WTC11 (cell line): ENCODE results near the gene NFIA. TPM values are rescaled to one million over a fixed set of nuclear protein-coding genes. Genes with fewer than 3 reads are reported as not detected.
A peak's percentile ranks its signal among the peaks of the same experiment; 100 is the strongest.

Source experiments
- ATAC-seq: fragments of 200-7000 bp; cut with Tn5 transposase; 2 replicates; pipeline ENCODE4 v1.10.0; 2021; ENCODE audit warnings: mild to moderate bottlenecking, moderate library complexity
- CTCF ChIA-PET: fragments of 300-600 bp; sonication (Branson Sonifier 250); formaldehyde crosslinking; loops from one replicate; lab custom pipeline; 2021; ENCODE audit warnings: antibody characterized with exemption; lab: Charles Lee
- POLR2A ChIA-PET: fragments of 350-600 bp; sonication (Branson Sonifier 250); formaldehyde crosslinking; loops from one replicate; lab custom pipeline; 2021; ENCODE audit warnings: antibody characterized with exemption; lab: Charles Lee
- DNase-seq: peaks from one replicate; pipeline ENCODE4 v3.0.0; 2021; ENCODE audit warnings: low spot score
- H3K27ac Mint-ChIP-seq: 2 replicates; pipeline ENCODE4 v1.8.0; 2021; ENCODE audit warnings: mixed read lengths
- H3K27me3 Mint-ChIP-seq: 2 replicates; pipeline ENCODE4 v1.8.0; 2021; ENCODE audit warnings: low read depth, mild to moderate bottlenecking, moderate library complexity, mixed read lengths
- H3K36me3 Mint-ChIP-seq: 2 replicates; pipeline ENCODE4 v1.8.0; 2021; ENCODE audit warnings: mixed read lengths
- H3K4me1 Mint-ChIP-seq: 2 replicates; pipeline ENCODE4 v1.8.0; 2022; ENCODE audit warnings: mixed read lengths
- H3K4me3 Mint-ChIP-seq: 2 replicates; pipeline ENCODE4 v1.8.0; 2021; ENCODE audit warnings: mild to moderate bottlenecking, moderate library complexity, mixed read lengths
- H3K9me3 Mint-ChIP-seq: 2 replicates; pipeline ENCODE4 v1.8.0; 2021; ENCODE audit warnings: mixed read lengths
- ATF1 ChIP-seq: sonication (generic); formaldehyde crosslinking; IDR thresholded peaks from 2 replicates; pipeline ENCODE4 v1.8.1; 2023; ENCODE audit warnings: mild to moderate bottlenecking, moderate library complexity, missing genetic modification reagents
- CBFB ChIP-seq: sonication (generic); formaldehyde crosslinking; IDR thresholded peaks from 2 replicates; pipeline ENCODE4 v1.8.1; 2022; ENCODE audit warnings: mild to moderate bottlenecking, low read depth, missing genetic modification reagents
- CREM ChIP-seq: sonication (generic); formaldehyde crosslinking; IDR thresholded peaks from 2 replicates; pipeline ENCODE4 v1.8.1; 2022; ENCODE audit warnings: mild to moderate bottlenecking, missing genetic modification reagents, moderate library complexity
- GABPB1 ChIP-seq: sonication (generic); formaldehyde crosslinking; IDR thresholded peaks from 2 replicates; pipeline ENCODE4 v1.8.1; 2023; ENCODE audit warnings: mild to moderate bottlenecking, missing genetic modification reagents
- HMGA2 ChIP-seq: fragments of 250-450 bp; sonication (Bioruptor Pico); IDR thresholded peaks from 2 replicates; pipeline ENCODE4 v1.4.0; 2021; ENCODE audit warnings: mild to moderate bottlenecking, moderate library complexity
- MXD4 ChIP-seq: fragments of 250-450 bp; sonication (Bioruptor Pico); IDR thresholded peaks from 2 replicates; pipeline ENCODE4 v1.8.0; 2021; ENCODE audit warnings: mild to moderate bottlenecking, moderate library complexity, borderline replicate concordance
- NFATC4 ChIP-seq: fragments of 250-450 bp; sonication (Bioruptor Pico); IDR thresholded peaks from 2 replicates; pipeline ENCODE4 v1.9.0; 2021; ENCODE audit warnings: mild to moderate bottlenecking
- NFE2L1 ChIP-seq: sonication (generic); formaldehyde crosslinking; IDR thresholded peaks from 2 replicates; pipeline ENCODE4 v1.8.1; 2023; ENCODE audit warnings: missing genetic modification reagents
- NFYB ChIP-seq: sonication (generic); formaldehyde crosslinking; conservative IDR thresholded peaks from 2 replicates; pipeline ENCODE4 v1.8.0; 2022; ENCODE audit warnings: low read depth, missing genetic modification reagents
- NR3C1 ChIP-seq: sonication (generic); formaldehyde crosslinking; conservative IDR thresholded peaks from 2 replicates; pipeline ENCODE4 v1.8.1; 2023; ENCODE audit warnings: low read depth, mild to moderate bottlenecking, missing genetic modification reagents
- OVOL2 ChIP-seq: fragments of 250-450 bp; sonication (Bioruptor Pico); IDR thresholded peaks from 2 replicates; pipeline ENCODE4 v1.9.0; 2021; ENCODE audit warnings: mild to moderate bottlenecking, borderline replicate concordance
- PRRX2 ChIP-seq: fragments of 250-450 bp; sonication (Bioruptor Pico); IDR thresholded peaks from 2 replicates; pipeline ENCODE4 v1.8.0; 2021; ENCODE audit warnings: mild to moderate bottlenecking
- RELA ChIP-seq: sonication (generic); formaldehyde crosslinking; IDR thresholded peaks from 2 replicates; pipeline ENCODE4 v1.8.1; 2022; ENCODE audit warnings: missing genetic modification reagents, mild to moderate bottlenecking, borderline replicate concordance
- SMAD3 ChIP-seq: sonication (generic); formaldehyde crosslinking; IDR thresholded peaks from 2 replicates; pipeline ENCODE4 v1.8.0; 2022; ENCODE audit warnings: missing genetic modification reagents, mild to moderate bottlenecking, borderline replicate concordance
- ZBTB21 ChIP-seq: sonication (generic); formaldehyde crosslinking; IDR thresholded peaks from 2 replicates; pipeline ENCODE4 v1.8.1; 2023; ENCODE audit warnings: mild to moderate bottlenecking, missing genetic modification reagents, borderline replicate concordance
- ZNF423 ChIP-seq: fragments of 250-450 bp; sonication (Bioruptor Pico); IDR thresholded peaks from 2 replicates; pipeline ENCODE4 v2.1.2; 2022; ENCODE audit warnings: mild to moderate bottlenecking, moderate library complexity
- total RNA-seq: library from RNA; stranded (reverse); gene quantifications from 3 replicates; pipeline ENCODE4 v1.2.3, GENCODE V29; 2021
- TF ChIP-seq, protein P1 (sequence below): sonication (generic); formaldehyde crosslinking; IDR thresholded peaks from 2 replicates; pipeline ENCODE4 v1.8.1; 2022; ENCODE audit warnings: mild to moderate bottlenecking, moderate library complexity, missing genetic modification reagents
- TF ChIP-seq, protein P2 (sequence below): sonication (generic); formaldehyde crosslinking; IDR thresholded peaks from 2 replicates; pipeline ENCODE4 v1.8.1; 2022; ENCODE audit warnings: low read depth, missing genetic modification reagents, borderline replicate concordance
- TF ChIP-seq, protein P3 (sequence below): sonication (generic); formaldehyde crosslinking; IDR thresholded peaks from 2 replicates; pipeline ENCODE4 v1.8.0; 2023; ENCODE audit warnings: mild to moderate bottlenecking, missing genetic modification reagents
- TF ChIP-seq, protein P4 (sequence below): sonication (generic); formaldehyde crosslinking; IDR thresholded peaks from 2 replicates; pipeline ENCODE4 v1.8.0; 2022; ENCODE audit warnings: mild to moderate bottlenecking, missing genetic modification reagents
- TF ChIP-seq, protein P5 (sequence below): fragments of 250-450 bp; sonication (Bioruptor Pico); IDR thresholded peaks from 2 replicates; pipeline ENCODE4 v1.9.0; 2021; ENCODE audit warnings: mild to moderate bottlenecking
- TF ChIP-seq, protein P6 (sequence below): sonication (generic); formaldehyde crosslinking; IDR thresholded peaks from 2 replicates; pipeline ENCODE4 v1.8.1; 2022; ENCODE audit warnings: mild to moderate bottlenecking, missing genetic modification reagents, moderate library complexity, borderline replicate concordance
- TF ChIP-seq, protein P7 (sequence below): fragments of 200-600 bp; IDR thresholded peaks from 2 replicates; pipeline ENCODE4 v1.8.0; 2022; ENCODE audit warnings: antibody characterized with exemption

NFIA gene
- total RNA-seq, 1 experiment from 2014 or later, result 16.7 TPM

DNA sequence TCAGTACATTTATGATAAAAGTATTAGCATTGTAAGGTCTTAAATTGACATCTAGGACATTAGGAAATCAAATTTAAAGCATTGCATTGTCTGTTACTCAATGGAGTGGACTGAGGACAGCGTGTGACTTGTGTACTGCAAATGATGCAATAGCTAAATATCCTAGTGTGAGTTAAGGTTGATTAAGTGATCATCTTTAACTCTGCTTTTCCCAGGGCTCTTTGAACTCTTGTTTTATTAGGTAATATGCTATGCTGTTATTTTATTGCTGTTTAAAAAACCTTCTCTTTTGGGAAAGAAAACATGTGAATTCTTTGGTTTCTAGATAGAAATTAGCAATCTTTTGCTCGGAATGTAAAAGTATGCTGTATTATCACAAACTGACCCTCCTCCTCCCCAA, 38.6 kb downstream of the NFIA start:
- no peak overlapping the region for H3K4me3 Mint-ChIP-seq
- POLR2A ChIA-PET, result no interaction called here

DNA sequence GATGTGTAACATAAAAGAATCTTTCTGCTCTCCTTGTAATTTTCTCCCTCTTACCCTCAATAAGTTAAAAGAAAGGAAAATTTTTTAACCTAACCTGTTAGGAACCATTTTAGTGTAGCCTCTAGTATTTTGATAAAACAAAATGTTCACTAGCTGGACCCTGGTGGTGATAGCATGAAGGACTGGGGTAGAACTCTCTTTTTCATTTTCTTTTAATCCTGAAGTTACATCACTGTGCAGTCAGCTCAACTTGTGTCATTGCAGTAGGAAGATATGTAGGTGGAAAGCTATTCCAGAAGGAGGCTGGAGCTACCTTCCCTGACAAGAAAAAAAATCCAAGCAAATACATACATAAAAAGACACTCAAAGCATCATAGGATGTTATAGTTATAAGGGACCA, 39.3 kb downstream of the NFIA start:
- ChIA-PET POLR2A (no interaction called here), CTCF (no interaction called here)
- Mint-ChIP-seq H3K9me3 (no peaks in the 10 kb centered on the region), H3K27me3 (no peaks in the 10 kb centered on the region), H3K36me3 (no peaks in the 10 kb centered on the region), H3K4me1 (peaks cover 56% of the 10 kb centered on the region), H3K4me3 (no peak overlapping the region), H3K27ac (no peak overlapping the region)
- ATAC-seq, result no peak
- TF ChIP-seq, protein P1, sequence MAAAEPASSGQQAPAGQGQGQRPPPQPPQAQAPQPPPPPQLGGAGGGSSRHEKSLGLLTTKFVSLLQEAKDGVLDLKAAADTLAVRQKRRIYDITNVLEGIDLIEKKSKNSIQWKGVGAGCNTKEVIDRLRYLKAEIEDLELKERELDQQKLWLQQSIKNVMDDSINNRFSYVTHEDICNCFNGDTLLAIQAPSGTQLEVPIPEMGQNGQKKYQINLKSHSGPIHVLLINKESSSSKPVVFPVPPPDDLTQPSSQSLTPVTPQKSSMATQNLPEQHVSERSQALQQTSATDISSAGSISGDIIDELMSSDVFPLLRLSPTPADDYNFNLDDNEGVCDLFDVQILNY (CRISPR knock-in tag), result no peak
- no peak for TF ChIP-seq NFYB (CRISPR knock-in tag)
- TF ChIP-seq OVOL2 (CRISPR knock-in tag), result no peak
- no peak for TF ChIP-seq ZNF423 (CRISPR knock-in tag)
- TF ChIP-seq CBFB, result no peak
- TF ChIP-seq ZBTB21 (CRISPR knock-in tag), result no peak
- TF ChIP-seq HMGA2, result no peak
- TF ChIP-seq, protein P2, sequence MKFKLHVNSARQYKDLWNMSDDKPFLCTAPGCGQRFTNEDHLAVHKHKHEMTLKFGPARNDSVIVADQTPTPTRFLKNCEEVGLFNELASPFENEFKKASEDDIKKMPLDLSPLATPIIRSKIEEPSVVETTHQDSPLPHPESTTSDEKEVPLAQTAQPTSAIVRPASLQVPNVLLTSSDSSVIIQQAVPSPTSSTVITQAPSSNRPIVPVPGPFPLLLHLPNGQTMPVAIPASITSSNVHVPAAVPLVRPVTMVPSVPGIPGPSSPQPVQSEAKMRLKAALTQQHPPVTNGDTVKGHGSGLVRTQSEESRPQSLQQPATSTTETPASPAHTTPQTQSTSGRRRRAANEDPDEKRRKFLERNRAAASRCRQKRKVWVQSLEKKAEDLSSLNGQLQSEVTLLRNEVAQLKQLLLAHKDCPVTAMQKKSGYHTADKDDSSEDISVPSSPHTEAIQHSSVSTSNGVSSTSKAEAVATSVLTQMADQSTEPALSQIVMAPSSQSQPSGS (CRISPR knock-in tag), result no peak
- TF ChIP-seq, protein P3, sequence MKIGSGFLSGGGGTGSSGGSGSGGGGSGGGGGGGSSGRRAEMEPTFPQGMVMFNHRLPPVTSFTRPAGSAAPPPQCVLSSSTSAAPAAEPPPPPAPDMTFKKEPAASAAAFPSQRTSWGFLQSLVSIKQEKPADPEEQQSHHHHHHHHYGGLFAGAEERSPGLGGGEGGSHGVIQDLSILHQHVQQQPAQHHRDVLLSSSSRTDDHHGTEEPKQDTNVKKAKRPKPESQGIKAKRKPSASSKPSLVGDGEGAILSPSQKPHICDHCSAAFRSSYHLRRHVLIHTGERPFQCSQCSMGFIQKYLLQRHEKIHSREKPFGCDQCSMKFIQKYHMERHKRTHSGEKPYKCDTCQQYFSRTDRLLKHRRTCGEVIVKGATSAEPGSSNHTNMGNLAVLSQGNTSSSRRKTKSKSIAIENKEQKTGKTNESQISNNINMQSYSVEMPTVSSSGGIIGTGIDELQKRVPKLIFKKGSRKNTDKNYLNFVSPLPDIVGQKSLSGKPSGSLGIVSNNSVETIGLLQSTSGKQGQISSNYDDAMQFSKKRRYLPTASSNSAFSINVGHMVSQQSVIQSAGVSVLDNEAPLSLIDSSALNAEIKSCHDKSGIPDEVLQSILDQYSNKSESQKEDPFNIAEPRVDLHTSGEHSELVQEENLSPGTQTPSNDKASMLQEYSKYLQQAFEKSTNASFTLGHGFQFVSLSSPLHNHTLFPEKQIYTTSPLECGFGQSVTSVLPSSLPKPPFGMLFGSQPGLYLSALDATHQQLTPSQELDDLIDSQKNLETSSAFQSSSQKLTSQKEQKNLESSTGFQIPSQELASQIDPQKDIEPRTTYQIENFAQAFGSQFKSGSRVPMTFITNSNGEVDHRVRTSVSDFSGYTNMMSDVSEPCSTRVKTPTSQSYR (CRISPR knock-in tag), result no peak
- TF ChIP-seq, protein P4, sequence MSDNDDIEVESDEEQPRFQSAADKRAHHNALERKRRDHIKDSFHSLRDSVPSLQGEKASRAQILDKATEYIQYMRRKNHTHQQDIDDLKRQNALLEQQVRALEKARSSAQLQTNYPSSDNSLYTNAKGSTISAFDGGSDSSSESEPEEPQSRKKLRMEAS (CRISPR knock-in tag), result no peak
- TF ChIP-seq, protein P5, sequence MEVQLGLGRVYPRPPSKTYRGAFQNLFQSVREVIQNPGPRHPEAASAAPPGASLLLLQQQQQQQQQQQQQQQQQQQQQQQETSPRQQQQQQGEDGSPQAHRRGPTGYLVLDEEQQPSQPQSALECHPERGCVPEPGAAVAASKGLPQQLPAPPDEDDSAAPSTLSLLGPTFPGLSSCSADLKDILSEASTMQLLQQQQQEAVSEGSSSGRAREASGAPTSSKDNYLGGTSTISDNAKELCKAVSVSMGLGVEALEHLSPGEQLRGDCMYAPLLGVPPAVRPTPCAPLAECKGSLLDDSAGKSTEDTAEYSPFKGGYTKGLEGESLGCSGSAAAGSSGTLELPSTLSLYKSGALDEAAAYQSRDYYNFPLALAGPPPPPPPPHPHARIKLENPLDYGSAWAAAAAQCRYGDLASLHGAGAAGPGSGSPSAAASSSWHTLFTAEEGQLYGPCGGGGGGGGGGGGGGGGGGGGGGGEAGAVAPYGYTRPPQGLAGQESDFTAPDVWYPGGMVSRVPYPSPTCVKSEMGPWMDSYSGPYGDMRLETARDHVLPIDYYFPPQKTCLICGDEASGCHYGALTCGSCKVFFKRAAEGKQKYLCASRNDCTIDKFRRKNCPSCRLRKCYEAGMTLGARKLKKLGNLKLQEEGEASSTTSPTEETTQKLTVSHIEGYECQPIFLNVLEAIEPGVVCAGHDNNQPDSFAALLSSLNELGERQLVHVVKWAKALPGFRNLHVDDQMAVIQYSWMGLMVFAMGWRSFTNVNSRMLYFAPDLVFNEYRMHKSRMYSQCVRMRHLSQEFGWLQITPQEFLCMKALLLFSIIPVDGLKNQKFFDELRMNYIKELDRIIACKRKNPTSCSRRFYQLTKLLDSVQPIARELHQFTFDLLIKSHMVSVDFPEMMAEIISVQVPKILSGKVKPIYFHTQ (CRISPR knock-in tag), result no peak
- TF ChIP-seq, protein P6, sequence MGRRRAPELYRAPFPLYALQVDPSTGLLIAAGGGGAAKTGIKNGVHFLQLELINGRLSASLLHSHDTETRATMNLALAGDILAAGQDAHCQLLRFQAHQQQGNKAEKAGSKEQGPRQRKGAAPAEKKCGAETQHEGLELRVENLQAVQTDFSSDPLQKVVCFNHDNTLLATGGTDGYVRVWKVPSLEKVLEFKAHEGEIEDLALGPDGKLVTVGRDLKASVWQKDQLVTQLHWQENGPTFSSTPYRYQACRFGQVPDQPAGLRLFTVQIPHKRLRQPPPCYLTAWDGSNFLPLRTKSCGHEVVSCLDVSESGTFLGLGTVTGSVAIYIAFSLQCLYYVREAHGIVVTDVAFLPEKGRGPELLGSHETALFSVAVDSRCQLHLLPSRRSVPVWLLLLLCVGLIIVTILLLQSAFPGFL (CRISPR knock-in tag), result no peak
- no peak for TF ChIP-seq PRRX2 (CRISPR knock-in tag)
- TF ChIP-seq RELA (CRISPR knock-in tag), result no peak
- TF ChIP-seq, protein P7, sequence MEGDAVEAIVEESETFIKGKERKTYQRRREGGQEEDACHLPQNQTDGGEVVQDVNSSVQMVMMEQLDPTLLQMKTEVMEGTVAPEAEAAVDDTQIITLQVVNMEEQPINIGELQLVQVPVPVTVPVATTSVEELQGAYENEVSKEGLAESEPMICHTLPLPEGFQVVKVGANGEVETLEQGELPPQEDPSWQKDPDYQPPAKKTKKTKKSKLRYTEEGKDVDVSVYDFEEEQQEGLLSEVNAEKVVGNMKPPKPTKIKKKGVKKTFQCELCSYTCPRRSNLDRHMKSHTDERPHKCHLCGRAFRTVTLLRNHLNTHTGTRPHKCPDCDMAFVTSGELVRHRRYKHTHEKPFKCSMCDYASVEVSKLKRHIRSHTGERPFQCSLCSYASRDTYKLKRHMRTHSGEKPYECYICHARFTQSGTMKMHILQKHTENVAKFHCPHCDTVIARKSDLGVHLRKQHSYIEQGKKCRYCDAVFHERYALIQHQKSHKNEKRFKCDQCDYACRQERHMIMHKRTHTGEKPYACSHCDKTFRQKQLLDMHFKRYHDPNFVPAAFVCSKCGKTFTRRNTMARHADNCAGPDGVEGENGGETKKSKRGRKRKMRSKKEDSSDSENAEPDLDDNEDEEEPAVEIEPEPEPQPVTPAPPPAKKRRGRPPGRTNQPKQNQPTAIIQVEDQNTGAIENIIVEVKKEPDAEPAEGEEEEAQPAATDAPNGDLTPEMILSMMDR, result no peak
- TF ChIP-seq CREM, result no peak
- no peak for DNase-seq

More for the DNA sequence above, 38.6 kb downstream of the NFIA start:
- H3K4me1 Mint-ChIP-seq, result peaks cover 51% of the 10 kb centered on the region
- H3K36me3 Mint-ChIP-seq, result no peaks in the 10 kb centered on the region
- CTCF ChIA-PET, result interaction anchor here (0.6 to 1.2 kb wide), 2 partner anchors 419 to 468 kb away, joined by 3 to 4 read pairs; no protein-coding TSS in a partner anchor
- no peaks in the 10 kb centered on the region for H3K9me3 Mint-ChIP-seq
- no peak overlapping the region for H3K27ac Mint-ChIP-seq
- DNase-seq (no peak), ATAC-seq (no peak)
- H3K27me3 Mint-ChIP-seq, result no peaks in the 10 kb centered on the region
- TF ChIP-seq NFE2L1 (CRISPR knock-in tag) (no peak), NFATC4 (CRISPR knock-in tag) (no peak), ATF1 (no peak), MXD4 (no peak), GABPB1 (CRISPR knock-in tag) (peak; percentile 97), SMAD3 (CRISPR knock-in tag) (no peak), NR3C1 (CRISPR knock-in tag) (no peak)
- TF ChIP-seq, all 79 proteins: peak for 1
